GM12874 (cell line): ENCODE results near the gene BTBD8.

ENCODE experiments used
- TF ChIP-seq, protein P1 (sequence below): IDR thresholded peaks from 2 replicates; pipeline ENCODE4 v1.5.1; 2011; ENCODE audit warnings: low read depth, mild to moderate bottlenecking, control low read depth, low read length, moderate library complexity; ENCODE audit not compliant: insufficient read depth

BTBD8 gene

DNA sequence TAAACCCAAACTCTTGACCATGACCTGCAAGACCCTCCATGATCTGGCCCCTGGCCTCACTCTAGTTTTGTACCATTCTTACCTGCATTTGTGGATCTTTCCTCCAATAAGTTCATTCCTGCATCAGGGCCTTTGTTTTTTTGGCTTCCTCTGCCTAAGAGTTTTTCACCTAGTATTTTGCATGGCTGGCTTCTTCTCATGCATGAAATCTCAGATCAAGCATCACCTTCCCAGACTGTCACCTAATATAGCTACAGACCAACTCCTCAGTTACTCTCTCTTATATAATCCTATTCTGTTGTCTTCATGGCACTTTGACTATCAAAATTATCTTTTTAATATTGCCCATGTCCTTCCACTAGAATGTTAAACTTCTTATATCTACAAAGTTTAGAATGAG is 54.2 kb downstream of the BTBD8 start:
- TF ChIP-seq, protein P1, sequence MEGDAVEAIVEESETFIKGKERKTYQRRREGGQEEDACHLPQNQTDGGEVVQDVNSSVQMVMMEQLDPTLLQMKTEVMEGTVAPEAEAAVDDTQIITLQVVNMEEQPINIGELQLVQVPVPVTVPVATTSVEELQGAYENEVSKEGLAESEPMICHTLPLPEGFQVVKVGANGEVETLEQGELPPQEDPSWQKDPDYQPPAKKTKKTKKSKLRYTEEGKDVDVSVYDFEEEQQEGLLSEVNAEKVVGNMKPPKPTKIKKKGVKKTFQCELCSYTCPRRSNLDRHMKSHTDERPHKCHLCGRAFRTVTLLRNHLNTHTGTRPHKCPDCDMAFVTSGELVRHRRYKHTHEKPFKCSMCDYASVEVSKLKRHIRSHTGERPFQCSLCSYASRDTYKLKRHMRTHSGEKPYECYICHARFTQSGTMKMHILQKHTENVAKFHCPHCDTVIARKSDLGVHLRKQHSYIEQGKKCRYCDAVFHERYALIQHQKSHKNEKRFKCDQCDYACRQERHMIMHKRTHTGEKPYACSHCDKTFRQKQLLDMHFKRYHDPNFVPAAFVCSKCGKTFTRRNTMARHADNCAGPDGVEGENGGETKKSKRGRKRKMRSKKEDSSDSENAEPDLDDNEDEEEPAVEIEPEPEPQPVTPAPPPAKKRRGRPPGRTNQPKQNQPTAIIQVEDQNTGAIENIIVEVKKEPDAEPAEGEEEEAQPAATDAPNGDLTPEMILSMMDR, result no peak

DNA sequence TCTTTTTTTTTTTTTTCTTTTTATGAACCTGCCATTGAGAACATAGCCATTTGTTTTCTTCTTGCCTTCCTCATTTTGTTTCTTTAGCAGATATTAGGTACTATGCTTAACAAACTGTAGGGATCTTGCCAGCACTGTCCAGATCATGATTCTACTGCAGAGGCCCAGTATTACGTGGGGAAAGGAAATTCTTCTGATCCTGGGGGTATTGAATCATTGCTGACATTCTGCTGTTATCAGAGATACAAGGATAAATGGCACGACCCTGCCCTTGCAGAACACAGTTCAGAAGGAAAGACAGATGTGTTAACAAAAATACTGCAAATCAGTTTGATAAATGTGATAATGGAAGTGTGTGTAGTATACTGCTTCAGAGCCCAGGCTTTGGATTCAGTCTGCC is 56.2 kb downstream of the BTBD8 start:
- TF ChIP-seq, protein P1, result no peak

DNA sequence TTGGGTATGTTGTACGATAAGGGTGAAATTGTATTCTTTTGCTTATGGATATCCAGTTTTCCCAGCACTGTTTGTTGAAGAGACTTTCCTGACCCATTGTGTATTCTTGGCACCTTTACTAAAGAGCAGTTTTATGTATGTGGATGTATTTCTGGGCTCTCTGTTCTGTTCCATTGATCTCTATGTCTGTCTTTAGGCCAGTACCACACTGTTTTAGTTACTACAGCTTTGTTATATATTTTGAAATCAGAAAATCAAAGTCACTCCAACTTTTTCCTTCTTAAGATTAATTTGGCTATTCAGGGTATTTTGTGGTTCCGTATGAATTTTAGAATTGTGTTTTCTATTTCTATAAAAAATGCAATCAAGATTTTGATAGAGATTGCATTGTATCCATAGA is 74.8 kb downstream of the BTBD8 start:
- TF ChIP-seq, protein P1, result no peak

DNA sequence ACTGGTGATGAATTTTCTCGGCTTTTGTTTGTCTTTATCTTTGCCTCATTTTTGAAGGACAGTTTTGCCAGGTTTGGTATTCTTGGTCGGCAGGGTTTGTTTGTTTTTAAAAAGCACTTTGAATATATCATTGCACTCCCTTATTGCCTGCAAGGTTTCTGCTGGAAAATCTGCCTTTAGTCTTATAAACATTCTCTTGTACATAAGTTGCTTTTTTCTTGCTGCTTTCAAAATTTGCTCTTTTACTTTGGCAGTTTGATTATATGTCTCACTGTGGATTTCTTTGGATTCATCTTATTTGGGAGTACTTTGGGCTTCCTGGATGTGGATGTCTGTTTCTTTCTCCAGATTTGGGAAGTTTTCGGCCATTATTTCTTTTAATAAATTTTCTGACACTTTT is 79.4 kb downstream of the BTBD8 start:
- TF ChIP-seq, protein P1, result no peak

DNA sequence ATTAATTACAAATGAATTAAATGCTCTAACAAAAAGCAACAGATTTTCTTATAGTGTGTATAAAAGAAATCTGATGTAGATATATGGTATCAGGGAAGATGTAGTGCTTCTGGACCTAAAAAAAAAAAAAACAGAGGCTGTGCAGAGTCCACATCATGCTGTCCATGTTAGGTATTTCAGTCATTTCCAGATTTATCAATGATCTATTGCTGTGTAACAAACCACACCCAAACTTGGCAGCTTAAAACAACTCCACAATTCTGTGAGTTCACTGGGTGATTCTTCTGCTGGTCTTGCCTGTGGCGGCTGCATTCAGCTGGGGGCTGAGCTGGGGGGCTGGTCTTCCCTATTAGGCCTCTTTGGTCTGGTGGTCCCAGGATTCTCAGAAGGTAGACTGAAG is 85.2 kb downstream of the BTBD8 start:
- TF ChIP-seq, protein P1, result no peak

DNA sequence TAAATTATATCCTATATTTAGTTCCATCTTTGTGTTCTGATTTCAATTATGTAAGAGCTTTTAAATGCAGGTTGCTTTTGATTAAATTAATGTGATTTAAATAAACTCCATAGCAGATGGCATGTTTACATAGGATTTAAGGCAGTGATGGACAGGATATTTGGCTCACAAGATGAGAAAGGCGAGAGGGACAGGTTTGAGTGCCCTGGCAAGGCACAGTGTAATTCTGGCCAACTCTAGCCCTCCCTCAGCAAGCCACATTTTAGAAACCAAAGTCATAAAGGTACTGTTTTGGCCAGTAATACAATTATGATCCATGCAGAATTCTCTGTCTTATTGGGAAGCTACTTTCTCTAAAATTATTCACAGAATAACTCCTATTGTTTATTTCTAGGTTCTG is 87.0 kb downstream of the BTBD8 start:
- TF ChIP-seq, protein P1, result no peak

DNA sequence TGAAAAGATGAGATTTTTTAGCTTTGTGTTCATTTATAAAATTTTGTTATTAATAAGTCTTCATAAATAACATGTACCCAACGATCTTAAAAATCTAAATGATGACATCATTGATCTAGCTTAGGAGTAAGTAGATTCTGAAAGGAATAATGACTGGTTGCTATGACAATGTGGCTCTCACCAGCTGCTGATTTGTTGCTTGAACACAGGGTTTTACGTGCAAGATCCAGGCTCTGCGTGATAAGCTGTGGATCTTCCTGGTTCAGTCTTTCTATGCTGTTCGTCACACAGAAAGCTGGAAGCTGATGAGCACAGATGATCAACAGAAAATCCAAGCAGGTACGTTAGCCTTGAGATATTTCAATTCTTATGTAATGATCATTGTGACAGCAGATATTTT is 88.5 kb downstream of the BTBD8 start:
- TF ChIP-seq, protein P1, result no peak

DNA sequence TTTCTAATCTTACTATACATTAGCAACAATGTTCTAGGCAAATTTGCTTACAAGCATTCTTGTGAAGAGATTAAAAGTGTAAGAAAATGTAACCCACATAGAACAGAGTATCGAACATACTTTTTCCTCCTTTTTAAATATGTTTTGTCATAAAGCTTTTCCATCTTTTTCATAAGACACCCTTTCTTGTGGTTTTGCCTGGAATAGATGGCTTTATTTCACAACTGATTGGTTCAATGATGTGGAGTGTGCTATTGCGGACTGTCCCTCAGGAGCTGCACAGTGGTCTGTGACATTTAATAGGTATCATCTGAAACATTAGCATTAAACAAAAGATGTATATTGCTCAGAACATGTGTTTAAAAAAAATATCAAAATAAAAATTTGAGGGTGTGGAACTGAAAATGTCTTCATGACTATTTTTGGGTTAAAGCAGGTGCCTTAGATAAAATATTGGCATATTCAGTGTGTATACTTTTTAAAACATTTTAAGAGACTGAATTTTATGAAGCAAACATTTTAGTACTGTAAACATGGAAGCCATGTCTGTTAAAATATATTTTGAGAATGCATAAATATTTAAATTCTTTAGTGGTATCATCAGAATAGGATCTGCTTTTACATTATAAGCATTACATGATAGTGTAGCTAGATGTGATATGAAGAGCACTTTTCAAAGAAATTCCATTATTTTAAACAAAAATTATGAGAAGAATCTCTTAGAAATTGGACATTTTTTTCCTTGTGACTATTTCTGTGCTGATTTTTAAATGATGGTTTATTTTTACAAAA is 89.3 kb downstream of the BTBD8 start:
- TF ChIP-seq, protein P1, result no peak
